Measurements from ENCODE around the gene TAF5L.
"Not testable (repeated sequence)": the region's sequence is repeated elsewhere in the genome, so short reads cannot be mapped to it uniquely, and the experiment has no call there.

Gene TAF5L

DNA sequence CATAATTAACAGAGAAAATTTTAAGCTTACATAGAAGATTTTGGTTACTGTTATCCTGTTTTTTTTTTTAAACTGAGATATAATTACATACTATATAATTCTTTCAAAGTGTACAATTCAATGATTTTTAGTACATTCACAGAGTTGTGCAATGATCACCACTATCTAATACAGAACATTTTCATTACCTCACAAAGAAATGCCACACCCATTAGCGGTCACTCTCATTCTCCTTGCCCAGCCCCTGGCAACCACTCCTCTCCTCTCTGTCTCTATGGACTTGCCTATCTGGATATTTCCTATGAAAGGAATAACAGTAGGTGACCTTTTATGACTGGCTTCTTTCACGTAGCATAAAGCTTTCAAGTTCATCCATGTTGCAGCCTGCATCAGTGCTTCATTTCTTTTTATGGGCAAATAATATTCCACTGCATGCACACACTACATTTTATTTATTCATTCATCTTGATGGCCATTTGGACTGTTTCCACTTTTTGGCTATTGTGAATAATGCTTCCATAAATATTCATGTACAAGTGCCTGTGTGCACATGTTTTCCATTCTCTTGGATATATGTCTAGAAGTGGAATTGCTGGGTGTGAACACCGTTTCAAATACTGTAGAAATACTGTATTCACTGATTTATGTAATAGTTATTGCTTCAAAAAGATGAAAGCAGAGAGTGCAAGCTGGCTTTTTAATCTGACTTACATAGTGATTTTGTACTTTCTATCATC is 26.5 kb downstream of the TAF5L start:
- DNase-seq, result no peak

GRCh38 chr1:229597877-229598276 is 28.0 kb downstream of the TAF5L start:
- no peak for DNase-seq

GRCh38 chr1:229596925-229597699 is 28.8 kb downstream of the TAF5L start:
- DNase-seq, result no peak

- DNase-seq, result not testable (repeated sequence)
These were observed 30.0 kb downstream of the TAF5L start for GRCh38 chr1:229595876-229596275.

GRCh38 chr1:229594227-229595008 is 31.5 kb downstream of the TAF5L start:
- DNase-seq, result no peak

GRCh38 chr1:229593800-229594199 is 32.1 kb downstream of the TAF5L start:
- DNase-seq, result no peak

- no peak for DNase-seq
These were observed 35.8 kb downstream of the TAF5L start for GRCh38 chr1:229590119-229590518.

GRCh38 chr1:229585338-229585737 is 40.6 kb downstream of the TAF5L start:
- DNase-seq, result no peak

GRCh38 chr1:229582715-229583114 is 43.2 kb downstream of the TAF5L start:
- DNase-seq, result no peak

DNA sequence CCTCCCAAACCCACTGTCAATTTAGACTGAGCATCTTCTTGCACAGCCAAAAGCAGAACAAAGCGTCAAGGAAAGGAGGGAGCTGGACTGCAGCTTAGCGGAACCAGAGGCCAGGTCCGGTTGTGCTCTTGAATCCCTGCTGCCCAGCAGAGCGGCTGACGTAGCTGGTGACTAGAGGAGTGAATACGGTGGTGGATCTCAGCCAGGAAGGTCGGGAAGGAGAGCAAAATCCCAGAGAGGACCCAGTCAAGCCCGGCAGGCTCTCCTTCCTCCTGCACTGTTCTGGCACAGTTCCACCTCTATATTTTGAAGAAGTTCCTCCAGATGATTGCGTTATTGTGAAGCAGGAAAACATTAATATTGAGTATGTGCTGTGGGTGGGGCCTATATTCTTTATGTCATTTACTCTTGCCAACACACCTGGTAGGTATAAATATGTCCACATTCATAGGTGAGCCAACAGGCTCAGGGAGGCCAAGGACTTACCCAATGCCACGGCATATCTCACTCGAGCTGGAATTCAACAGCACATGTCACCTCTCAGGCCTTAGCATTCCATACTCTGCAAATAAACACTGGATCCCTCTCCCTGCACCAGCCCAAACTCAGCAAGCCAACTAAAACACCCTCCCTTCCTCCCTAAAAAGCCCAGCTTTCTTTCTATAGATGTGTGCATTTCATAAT is 43.8 kb downstream of the TAF5L start:
- no peak for DNase-seq

- no peak for DNase-seq
These were observed 44.4 kb downstream of the TAF5L start for GRCh38 chr1:229581485-229581884.

- DNase-seq, result no peak
These were observed 46.8 kb downstream of the TAF5L start for GRCh38 chr1:229579059-229579673.

- no peak for DNase-seq
These were observed 47.5 kb downstream of the TAF5L start for GRCh38 chr1:229578168-229579058.

DNA sequence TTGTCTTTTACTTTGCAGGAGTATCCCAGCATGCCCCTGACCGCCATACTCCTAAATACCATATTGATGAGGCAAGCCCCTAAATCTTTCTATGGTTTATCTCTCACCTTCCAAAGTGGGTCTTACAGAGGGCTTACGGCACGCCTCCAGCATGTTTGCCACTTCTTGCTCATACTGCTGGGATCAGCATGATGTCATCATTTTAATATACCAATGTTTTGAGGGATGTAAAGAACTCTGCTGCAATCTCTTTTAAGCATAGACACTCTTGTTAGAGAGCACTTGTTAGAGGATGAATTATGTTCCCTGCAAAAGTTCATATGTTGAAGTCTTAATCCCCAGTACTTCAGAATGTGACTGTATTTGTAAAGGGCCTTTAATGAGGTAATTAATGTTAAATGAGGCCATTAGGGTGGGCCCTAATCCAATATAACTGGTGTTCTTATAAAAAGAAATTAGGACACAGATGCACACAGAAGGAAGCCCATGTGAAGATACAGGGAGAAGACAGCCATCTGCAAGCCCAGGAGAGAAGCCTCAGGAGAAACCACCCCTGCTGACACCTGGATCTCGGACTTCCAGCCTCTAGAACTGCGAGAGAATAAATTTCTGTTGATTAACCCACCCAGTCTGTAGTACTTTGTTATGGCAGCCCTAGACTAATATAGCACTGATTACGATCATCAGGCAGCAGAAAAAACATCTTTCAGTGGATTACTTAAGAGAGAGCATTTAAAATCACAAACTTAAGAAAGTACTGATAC is 51.1 kb downstream of the TAF5L start:
- DNase-seq, result no peak

GRCh38 chr1:229572286-229572685 is 53.6 kb downstream of the TAF5L start:
- no peak for DNase-seq

DNA sequence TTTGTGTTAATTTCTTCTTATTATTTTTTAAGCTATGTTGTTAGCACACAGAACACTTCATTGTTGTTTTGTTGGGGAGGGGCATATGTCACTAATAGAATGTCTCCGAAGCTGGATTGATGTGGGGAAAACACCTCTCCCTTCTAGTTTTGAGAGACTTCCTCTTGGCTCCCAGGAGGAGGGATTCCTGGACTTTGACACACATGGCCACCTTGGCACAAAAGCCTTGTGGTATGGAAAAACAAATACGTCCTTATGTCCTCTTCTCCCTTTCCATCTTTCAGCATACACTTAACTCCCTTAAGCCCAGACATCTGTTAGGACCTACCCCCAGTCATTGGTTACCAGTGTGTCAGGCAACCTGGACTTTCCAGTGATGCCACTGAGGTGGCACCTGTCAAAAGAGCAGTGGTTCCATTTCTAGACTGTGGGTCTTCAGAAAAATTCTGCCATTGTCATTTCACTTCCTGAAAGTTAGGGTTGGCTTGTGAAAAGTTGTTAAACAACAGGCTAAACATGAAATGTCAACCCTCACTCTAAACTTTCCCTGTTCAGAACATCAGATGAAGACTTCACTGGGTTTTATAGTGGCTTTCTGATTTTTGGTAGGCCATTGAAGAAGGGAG is 54.9 kb downstream of the TAF5L start:
- no peak for DNase-seq

GRCh38 chr1:229570305-229570704 is 55.6 kb downstream of the TAF5L start:
- DNase-seq, result no peak

GRCh38 chr1:229567109-229567868 is 58.6 kb downstream of the TAF5L start:
- no peak for DNase-seq

DNA sequence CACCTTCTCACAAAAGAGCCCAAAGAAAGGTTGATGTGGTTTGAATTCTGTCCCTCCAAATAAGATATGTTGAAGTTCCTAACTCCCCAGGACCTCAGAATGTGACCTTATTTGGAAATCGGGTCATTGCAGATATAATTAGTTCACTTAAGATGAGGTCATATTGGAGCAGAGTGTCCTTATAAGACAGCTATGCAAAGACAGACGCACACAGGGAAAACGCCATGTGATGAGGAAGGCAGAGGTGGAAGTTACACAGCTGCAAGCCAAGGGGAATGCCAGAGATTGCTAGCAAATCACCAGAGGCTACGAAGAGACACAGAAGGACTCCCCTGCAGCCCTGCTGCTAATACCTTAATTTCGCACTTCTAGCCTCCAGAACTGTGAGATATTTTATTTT is 62.2 kb downstream of the TAF5L start:
- no peak for DNase-seq

Data from T1000 (cell line).